Spleen (tissue), 11 donors: ENCODE measurements around the gene IMPA2. TPM values are rescaled to one million over a fixed set of nuclear protein-coding genes. Genes with fewer than 3 reads are reported as not detected.

ENCODE experiments used
- DNase-seq: peaks from one replicate; pipeline ENCODE4 v3.0.0-alpha.2; 2020
- H3K27ac ChIP-seq, 8 donors: fragments of 200-600 bp; sonication (generic) in 7 of 8; 1 replicate in 4 of 8; 2 replicates in 4 of 8; pipeline versions ENCODE4 v1.5.0 to v1.8.0; 2016 to 2021; ENCODE audit warnings: inconsistent platforms in 4 of 8, mild to moderate bottlenecking in 4 of 8, moderate library complexity in 1 of 8
- H3K27me3 ChIP-seq, 7 donors: fragments of 200-600 bp; sonication (generic) in 6 of 7; replicated peaks in 1 of 7; 1 replicate in 4 of 7; 2 replicates in 3 of 7; pipeline versions ENCODE4 v1.5.0 to v1.8.0; 2016 to 2021; ENCODE audit warnings: inconsistent platforms in 3 of 7, mild to moderate bottlenecking in 1 of 7
- H3K36me3 ChIP-seq, 6 donors: fragments of 200-600 bp; sonication (generic) in 5 of 6; 1 replicate in 4 of 6; 2 replicates in 2 of 6; pipeline versions ENCODE4 v1.5.0 to v1.8.0; 2016 to 2021; ENCODE audit warnings: inconsistent platforms in 2 of 6
- H3K4me1 ChIP-seq, 6 donors: fragments of 200-600 bp; sonication (generic) in 5 of 6; 1 replicate in 3 of 6; 2 replicates in 3 of 6; pipeline versions ENCODE4 v1.5.0 to v1.8.0; 2016 to 2021; ENCODE audit warnings: inconsistent platforms in 3 of 6
- H3K4me3 ChIP-seq, 8 donors: fragments of 200-600 bp; sonication (generic) in 7 of 8; 1 replicate in 4 of 8; 2 replicates in 4 of 8; pipeline versions ENCODE4 v1.5.0 to v1.8.0; 2016 to 2021; ENCODE audit warnings: inconsistent platforms in 4 of 8, mild to moderate bottlenecking in 4 of 8, moderate library complexity in 2 of 8
- H3K9me3 ChIP-seq, 8 donors: fragments of 200-600 bp; sonication (generic) in 7 of 8; 1 replicate in 4 of 8; 2 replicates in 4 of 8; pipeline versions ENCODE4 v1.5.0 to v1.8.0; 2016 to 2021; ENCODE audit warnings: inconsistent platforms in 4 of 8
- CTCF ChIP-seq, 11 experiments: fragments of 200-600 bp in 7 of 11; fragments of 450-650 bp in 4 of 11; sonication (generic) in 4 of 11; IDR thresholded peaks in 8 of 11; conservative IDR thresholded peaks in 3 of 11; 1 replicate in 7 of 11; 2 replicates in 4 of 11; pipeline versions ENCODE4 v1.4.0 to v1.8.0; 2016 to 2021; ENCODE audit warnings: antibody characterized with exemption in 11 of 11, inconsistent platforms in 4 of 11, mild to moderate bottlenecking in 1 of 11
- POLR2A ChIP-seq, 3 donors: fragments of 450-650 bp; IDR thresholded peaks; one replicate each; pipeline ENCODE4 v1.5.1; 2017; ENCODE audit warnings: antibody characterized with exemption in 3 of 3, mild to moderate bottlenecking in 1 of 3
- POLR2AphosphoS5 ChIP-seq, 3 donors: sonication (generic); formaldehyde crosslinking; IDR thresholded peaks; one replicate each; pipeline ENCODE4 v1.5.1; 2017; ENCODE audit warnings: antibody characterized with exemption in 3 of 3
- WGBS, 5 donors: extraction: QIAGEN DNeasy Blood & Tissue Kit in 3 of 5; methylation state at CpG; one replicate each; pipeline versions ENCODE4 v1.1.5 to v1.1.7; 2013 to 2018; 5-methylcytosine and 5-hydroxymethylcytosine counted together
- intact Hi-C: fragments of 100-400 bp; cut with DNase I; formaldehyde crosslinking; loops from one replicate; pipeline ENCODE4 v1.15.0; 2023; ENCODE audit warnings: low total_unique reads
- polyA plus RNA-seq, 3 donors: library from polyadenylated mRNA; stranded (reverse); fragments of 200-250 nt; gene quantifications; one replicate each; pipeline ENCODE4 v1.2.1, GENCODE V29; 2013
- total RNA-seq, 7 donors: library from RNA; depleted of rRNA in 3 of 7; stranded (reverse); fragments of >200 nt in 3 of 7; fragmentation: NEBNext Ultra II Directional in 4 of 7; extraction: Animal tissue kit (Norgen Biotek cat#: 25700) in 4 of 7; gene quantifications; one replicate each; pipeline versions ENCODE4 v1.1.0 to v1.2.1, GENCODE V29; 2016 to 2021
- donor health status: healthy with polysubstance abuse.
- donor health status: DM: no; HTN: no; CAD: no; lungs with moderate emphysema.
- donor health status: DM: no; HTN: no; CAD: no.
- donor health status: Bipolar disorder and iron deficiency.
- donor health status: healthy.
- donor health status: DM: no; HTN: no; CAD: no.
- donor health status: DM: yes; HTN: yes; CAD: no.

Gene IMPA2
- total and polyA plus RNA-seq, 10 donors, result 11.1 to 60.7 (median 32.9) TPM

- 92 to 98% (median 97%) methylated on average over 2 of the region's 2 CpGs for WGBS, 5 donors
- H3K4me3 ChIP-seq, result no peak overlapping the region
- intact Hi-C loops, result no loop called here
- peaks cover 0 to 93% (median 4%) of the 10 kb centered on the region in 6 donors for H3K36me3 ChIP-seq
- H3K4me1 ChIP-seq, result no peaks in the 10 kb centered on the region
- H3K9me3 ChIP-seq, result no peaks in the 10 kb centered on the region
- no peak overlapping the region for H3K27ac ChIP-seq
- no peak for DNase-seq
- TF ChIP-seq POLR2A (IDR thresholded peaks at IDR 0.05) (no peak), CTCF (IDR thresholded peaks at IDR 0.05 in 8 of 11, conservative IDR thresholded peaks at IDR 0.05 in 3 of 11) (no peak), POLR2AphosphoS5 (IDR thresholded peaks at IDR 0.05) (no peak)
- no peaks in the 10 kb centered on the region for H3K27me3 ChIP-seq
These were observed 39.8 kb downstream of the IMPA2 start for GRCh38 chr18:12021077-12021476.

GRCh38 chr18:12021596-12021995 lies 40.3 kb downstream of the IMPA2 start:
- DNase-seq, result peak; percentile 22
- TF ChIP-seq POLR2A (IDR thresholded peaks at IDR 0.05) (no peak), CTCF (IDR thresholded peaks at IDR 0.05 in 8 of 11, conservative IDR thresholded peaks at IDR 0.05 in 3 of 11) (no peak), POLR2AphosphoS5 (IDR thresholded peaks at IDR 0.05) (no peak)
- no peaks in the 10 kb centered on the region for H3K27me3 ChIP-seq
- H3K4me1 ChIP-seq, result no peaks in the 10 kb centered on the region
- WGBS, 5 donors, result 88 to 99% (median 93%) methylated on average over 8 of the region's 8 CpGs
- H3K27ac ChIP-seq, result no peak overlapping the region
- H3K4me3 ChIP-seq, result no peak overlapping the region
- peaks cover 0 to 91% (median 4%) of the 10 kb centered on the region in 6 donors for H3K36me3 ChIP-seq
- no peaks in the 10 kb centered on the region for H3K9me3 ChIP-seq
- intact Hi-C loops, result no loop called here

- 63 to 100% (median 84%) methylated on average over 2 to 3 of the region's 3 CpGs for WGBS, 5 donors
- intact Hi-C loops, result no loop called here
- Histone ChIP-seq H3K4me1 (peaks cover 0 to 6% (median 2%) of the 10 kb centered on the region in 6 donors), H3K27me3 (no peaks in the 10 kb centered on the region), H3K4me3 (no peak overlapping the region), H3K9me3 (no peaks in the 10 kb centered on the region), H3K36me3 (peaks cover 0 to 89% (median 3%) of the 10 kb centered on the region in 6 donors), H3K27ac (no peak overlapping the region)
- TF ChIP-seq CTCF (IDR thresholded peaks at IDR 0.05 in 8 of 11, conservative IDR thresholded peaks at IDR 0.05 in 3 of 11), result no peak
- no peak for TF ChIP-seq POLR2A (IDR thresholded peaks at IDR 0.05)
- TF ChIP-seq POLR2AphosphoS5 (IDR thresholded peaks at IDR 0.05), result no peak
- peak; percentile 33 for DNase-seq
These were observed 42.1 kb downstream of the IMPA2 start for GRCh38 chr18:12023375-12023774.

- H3K27me3 ChIP-seq, result no peaks in the 10 kb centered on the region
- no peaks in the 10 kb centered on the region for H3K9me3 ChIP-seq
- DNase-seq, result no peak
- H3K36me3 ChIP-seq, result peaks cover 0 to 92% (median 6%) of the 10 kb centered on the region in 6 donors
- no peak for TF ChIP-seq POLR2AphosphoS5 (IDR thresholded peaks at IDR 0.05)
- no peak for TF ChIP-seq CTCF (IDR thresholded peaks at IDR 0.05 in 8 of 11, conservative IDR thresholded peaks at IDR 0.05 in 3 of 11)
- TF ChIP-seq POLR2A (IDR thresholded peaks at IDR 0.05), result no peak
- 94 to 97% (median 96%) methylated on average over 5 of the region's 5 CpGs for WGBS, 5 donors
- H3K4me3 ChIP-seq, result no peak overlapping the region
- intact Hi-C loops, result no loop called here
- H3K4me1 ChIP-seq, result peaks cover 0 to 10% (median 3%) of the 10 kb centered on the region in 6 donors
- no peak overlapping the region for H3K27ac ChIP-seq
These were observed 45.3 kb downstream of the IMPA2 start for GRCh38 chr18:12026562-12026961.
